Endothelial cell of umbilical vein (primary cell): ENCODE measurements around the gene SEC24C. TPM values are rescaled to one million over a fixed set of nuclear protein-coding genes. Genes with fewer than 3 reads are reported as not detected.
A peak's percentile ranks its signal among the peaks of the same experiment; 100 is the strongest.

Experiments used
- BruUV-seq: library from RNA; stranded (reverse); fragments of 400-500 nt; replicated peaks from 2 replicates; lab custom pipeline; 2021; lab: Mats Ljungman, UMichigan
- CTCF ChIA-PET: fragments of 300-600, 350-600 bp; sonication (Branson Sonifier 250); formaldehyde crosslinking; loops from one replicate; lab custom pipeline; 2021; ENCODE audit warnings: antibody characterized with exemption, inconsistent platforms; lab: Charles Lee
- POLR2A ChIA-PET: fragments of 300-600, 350-600 bp; sonication (Branson Sonifier 250); formaldehyde crosslinking; loops from one replicate; lab custom pipeline; 2021; ENCODE audit warnings: antibody characterized with exemption, inconsistent platforms; lab: Charles Lee
- DNase-seq: peaks from one replicate; pipeline ENCODE4 v3.0.0-alpha.2; 2011; ENCODE audit warnings: low read depth, low spot score
- FAIRE-seq: peaks from 2 replicates; lab custom pipeline; 2011; peaks lifted over from hg19 to GRCh38; lab: Jason Lieb, UNC
- H2AFZ ChIP-seq: 2 replicates; pipeline ENCODE4 v1.6.0; 2012; ENCODE audit warnings: low read depth, low read length, control low read depth, inconsistent platforms
- H3K27ac ChIP-seq: 2 replicates; pipeline ENCODE4 v1.5.1; 2011; ENCODE audit warnings: low read depth, mild to moderate bottlenecking, control low read depth, low read length, moderate library complexity; ENCODE audit not compliant: insufficient read depth
- H3K27me3 ChIP-seq, 2 experiments: 2 replicates each; pipeline versions ENCODE4 v1.6.0 to v1.6.1; 2011; ENCODE audit warnings: low read length in 2 of 2, mixed read lengths in 1 of 2; ENCODE audit not compliant: control insufficient read depth in 2 of 2, insufficient read depth in 2 of 2
- H3K36me3 ChIP-seq, 2 experiments: 2 replicates in 1 of 2; 3 replicates in 1 of 2; pipeline ENCODE4 v1.5.1; 2011; ENCODE audit warnings: low read length in 2 of 2, mild to moderate bottlenecking in 1 of 2, moderate library complexity in 1 of 2; ENCODE audit not compliant: control insufficient read depth in 2 of 2, insufficient read depth in 2 of 2; ENCODE audit errors: extremely low read depth in 1 of 2
- H3K4me1 ChIP-seq: 3 replicates; pipeline ENCODE4 v1.5.1; 2011; ENCODE audit warnings: mild to moderate bottlenecking, low read length; ENCODE audit not compliant: control insufficient read depth, insufficient read depth; ENCODE audit errors: extremely low read depth
- H3K4me2 ChIP-seq: 2 replicates; pipeline ENCODE4 v1.6.1; 2011; ENCODE audit warnings: low read length, control low read depth, mixed read lengths; ENCODE audit not compliant: insufficient read depth
- H3K4me3 ChIP-seq, 3 experiments: fragments of 200-600 bp in 1 of 3; sonication (generic), shearing (Covaris generic) in 1 of 3; replicated peaks in 1 of 3; 2 replicates each; pipeline ENCODE4 v1.5.1; 2011 to 2016; ENCODE audit warnings: control low read depth in 3 of 3, low read length in 3 of 3, mild to moderate bottlenecking in 2 of 3, inconsistent platforms in 1 of 3, low read depth in 1 of 3, moderate library complexity in 1 of 3; ENCODE audit not compliant: insufficient read depth in 1 of 3
- H3K79me2 ChIP-seq: 2 replicates; pipeline ENCODE4 v1.6.0; 2012; ENCODE audit warnings: low read length, inconsistent platforms; ENCODE audit not compliant: control insufficient read depth, insufficient read depth
- H3K9ac ChIP-seq: replicated peaks from 2 replicates; pipeline ENCODE3; 2011; ENCODE audit warnings: low read length, control low read depth; ENCODE audit not compliant: insufficient read depth; ENCODE audit errors: extremely low read depth
- H3K9me1 ChIP-seq: replicated peaks from 3 replicates; pipeline ENCODE4 v1.6.0; 2011; ENCODE audit warnings: mild to moderate bottlenecking, low read length; ENCODE audit not compliant: control insufficient read depth, insufficient read depth; ENCODE audit errors: extremely low read depth
- H3K9me3 ChIP-seq: replicated peaks from 2 replicates; pipeline ENCODE4 v1.5.1; 2012; ENCODE audit warnings: low read length, inconsistent platforms; ENCODE audit not compliant: control insufficient read depth, insufficient read depth
- H4K20me1 ChIP-seq: replicated peaks from 2 replicates; pipeline ENCODE3; 2011; ENCODE audit warnings: mild to moderate bottlenecking, low read length; ENCODE audit not compliant: control insufficient read depth, insufficient read depth; ENCODE audit errors: extremely low read depth
- CTCF ChIP-seq, 2 donors: IDR thresholded peaks; 1 replicate in 1 of 2; 2 replicates in 1 of 2; pipeline ENCODE4 v1.5.1; 2011; ENCODE audit warnings: low read length in 2 of 2, mild to moderate bottlenecking in 2 of 2, moderate library complexity in 2 of 2, control low read depth in 1 of 2, inconsistent platforms in 1 of 2, low read depth in 1 of 2; ENCODE audit not compliant: insufficient read depth in 1 of 2; ENCODE audit errors: extremely low read depth in 1 of 2
- EZH2 ChIP-seq: IDR thresholded peaks from 2 replicates; pipeline ENCODE4 v1.6.1; 2012; ENCODE audit warnings: borderline replicate concordance, low read depth, mild to moderate bottlenecking, moderate library complexity, low read length, inconsistent platforms; ENCODE audit not compliant: severe bottlenecking
- FOS ChIP-seq: IDR thresholded peaks from 2 replicates; pipeline ENCODE4 v1.6.1; 2011; ENCODE audit warnings: mild to moderate bottlenecking, low read length, moderate library complexity, borderline replicate concordance; ENCODE audit not compliant: insufficient read depth
- GATA2 ChIP-seq: IDR thresholded peaks from 2 replicates; pipeline ENCODE4 v1.7.0; 2011; ENCODE audit warnings: low read depth, mild to moderate bottlenecking, moderate library complexity, mixed read lengths, low read length; ENCODE audit not compliant: insufficient read length, insufficient read depth
- JUN ChIP-seq: IDR thresholded peaks from 2 replicates; pipeline ENCODE4 v1.6.1; 2011; ENCODE audit warnings: borderline replicate concordance, low read depth; ENCODE audit not compliant: insufficient read length, insufficient read depth
- MAX ChIP-seq: IDR thresholded peaks from 2 replicates; pipeline ENCODE4 v1.6.1; 2011; ENCODE audit not compliant: insufficient read depth, insufficient read length
- MYC ChIP-seq: IDR thresholded peaks from one replicate; pipeline ENCODE4 v1.6.1; 2011; ENCODE audit warnings: mild to moderate bottlenecking, low read depth, low read length
- POLR2A ChIP-seq: IDR thresholded peaks from 2 replicates; pipeline ENCODE4 v1.6.1; 2012; ENCODE audit warnings: low read depth, mild to moderate bottlenecking, control low read depth, low read length
- POLR2AphosphoS5 ChIP-seq: IDR thresholded peaks from 2 replicates; pipeline ENCODE4 v1.6.1; 2012; ENCODE audit warnings: low read depth, mild to moderate bottlenecking, control low read depth, low read length, moderate library complexity; ENCODE audit not compliant: insufficient read depth
- dilution Hi-C: fragments of 300-500 bp; cut with MboI; formaldehyde crosslinking; loops from one replicate; pipeline ENCODE4 v1.15.0; 2019; ENCODE audit warnings: low sequenced_read_pairs; ENCODE audit not compliant: extremely low pct_ligation_motif_present
- intact Hi-C: fragments of 100-400 bp; cut with micrococcal nuclease; formaldehyde crosslinking; loops from one replicate; pipeline ENCODE4 v1.10.0; 2022
- polyA plus RNA-seq, 4 experiments: library from polyadenylated mRNA; depleted of rRNA in 3 of 4; stranded (reverse) in 3 of 4; unstranded in 1 of 4; fragments of >200 nt; gene quantifications; 2 replicates each; pipeline versions ENCODE4 v1.2.1 to v1.2.3, GENCODE V29; 2011 to 2012; ENCODE audit warnings: missing spikeins in 1 of 4
- total RNA-seq: library from RNA; stranded (reverse); gene quantifications from 2 replicates; pipeline ENCODE4 v1.2.3, GENCODE V29; 2021

Gene SEC24C
- total and polyA plus RNA-seq, 2 donors (not counting 3 experiments of a cell fraction or from before 2014, with no cell fraction given), result 95.5 to 108 TPM

- Histone ChIP-seq H3K4me3 (no peak overlapping the region), H3K27me3 (no peaks in the 10 kb centered on the region), H3K36me3 (peaks cover 57 to 69% of the 10 kb centered on the region in 2 experiments), H3K27ac (no peak overlapping the region), H3K79me2 (peaks cover 9% of the 10 kb centered on the region), H3K4me2 (no peak overlapping the region), H3K9me3 (no peaks in the 10 kb centered on the region), H2AFZ (no peak overlapping the region), H3K9me1 (no peaks in the 10 kb centered on the region), H3K4me1 (no peaks in the 10 kb centered on the region), H3K9ac (no peak overlapping the region), H4K20me1 (no peaks in the 10 kb centered on the region)
- peak; percentile 40 for FAIRE-seq
- CTCF ChIA-PET, result interaction anchor here (1.2 to 1.4 kb wide), 2 partner anchors 9 to 11 kb away, joined by 3 to 5 read pairs; a partner anchor contains a TSS
- dilution Hi-C loops, result no loop called here
- intact Hi-C loops, result no loop called here
- TF ChIP-seq MAX (no peak), FOS (no peak), POLR2AphosphoS5 (no peak), POLR2A (no peak), CTCF (IDR thresholded peaks at IDR 0.05; ENCODE audit: extremely low read depth in 1 of 2, insufficient read depth in 1 of 2, low read depth in 1 of 2, low read length in 2 of 2) (no peak), GATA2 (no peak), EZH2 (no peak), JUN (no peak), MYC (no peak)
- BruUV-seq, result no TSS peak
- no peak for DNase-seq
- POLR2A ChIA-PET, result no interaction called here
Measured at GRCh38 chr10:73762915-73763314, 18.7 kb downstream of the SEC24C start.
